Measurements from ENCODE around the gene GPATCH1.

The GPATCH1 gene

GRCh38 chr19:33064458-33064791 is 16.6 kb upstream of the GPATCH1 start:
- peak; percentile 33 for DNase-seq

- DNase-seq: peak; percentile 64
Observed at GRCh38 chr19:33064792-33065550, 16.0 kb upstream of the GPATCH1 start, which contains the start of gene RHPN2. Gene RHPN2 (minus strand): TSS chr19:33064888. CDS start chr19:33064852, 36 bp downstream.

- DNase-seq: no peak
Observed at GRCh38 chr19:33066543-33066942, 14.4 kb upstream of the GPATCH1 start.

GRCh38 chr19:33067121-33067520 is 13.9 kb upstream of the GPATCH1 start:
- DNase-seq: no peak

- DNase-seq: no peak
Observed at GRCh38 chr19:33071887-33072286, 9.1 kb upstream of the GPATCH1 start.

- no peak for DNase-seq
Observed at GRCh38 chr19:33075519-33075918, 5.5 kb upstream of the GPATCH1 start.

- DNase-seq: no peak
Observed at GRCh38 chr19:33085570-33086128, 4.7 kb downstream of the GPATCH1 start.

GRCh38 chr19:33086955-33087354 is 6.0 kb downstream of the GPATCH1 start:
- DNase-seq: no peak

GRCh38 chr19:33089010-33089409 is 8.0 kb downstream of the GPATCH1 start:
- no peak for DNase-seq

GRCh38 chr19:33090179-33090578 is 9.2 kb downstream of the GPATCH1 start:
- DNase-seq: no peak

GRCh38 chr19:33093420-33094210 is 12.6 kb downstream of the GPATCH1 start:
- DNase-seq: no peak

- no peak for DNase-seq
Observed at GRCh38 chr19:33094436-33095067, 13.6 kb downstream of the GPATCH1 start.

GRCh38 chr19:33096005-33096404 is 15.0 kb downstream of the GPATCH1 start:
- no peak for DNase-seq

- no peak for DNase-seq
Observed at GRCh38 chr19:33098055-33098534, 17.1 kb downstream of the GPATCH1 start.

GRCh38 chr19:33100894-33101644 is 20.1 kb downstream of the GPATCH1 start:
- no peak for DNase-seq

- no peak for DNase-seq
Observed at GRCh38 chr19:33102893-33103292, 21.9 kb downstream of the GPATCH1 start.

GRCh38 chr19:33108161-33108560 is 27.2 kb downstream of the GPATCH1 start:
- no peak for DNase-seq

- no peak for DNase-seq
Observed at GRCh38 chr19:33110137-33110910, 29.3 kb downstream of the GPATCH1 start.

GRCh38 chr19:33111587-33111986 is 30.6 kb downstream of the GPATCH1 start:
- no peak for DNase-seq

GRCh38 chr19:33114312-33114711 is 33.3 kb downstream of the GPATCH1 start:
- DNase-seq: no peak

GRCh38 chr19:33117501-33117900 is 36.5 kb downstream of the GPATCH1 start:
- DNase-seq: no peak

GRCh38 chr19:33118643-33119042 is 37.7 kb downstream of the GPATCH1 start:
- no peak for DNase-seq
